B cell (primary cell): ENCODE results near the gene TOX2.

ENCODE experiments used
- CTCF ChIP-seq: fragments of 200-600 bp; IDR thresholded peaks from one replicate; pipeline ENCODE4 v1.8.0; 2022; ENCODE audit warnings: antibody characterized with exemption, mild to moderate bottlenecking
- EZH2 ChIP-seq: IDR thresholded peaks from 2 replicates; pipeline ENCODE4 v1.6.1; 2012; ENCODE audit warnings: borderline replicate concordance, low read depth, mild to moderate bottlenecking, moderate library complexity, low read length; ENCODE audit not compliant: insufficient read depth, poor library complexity, severe bottlenecking

- TF ChIP-seq CTCF (no peak), EZH2 (no peak)
Measured at GRCh38 chr20:44022464-44022863, 107.8 kb downstream of the TOX2 start.
